Measurements from ENCODE around the gene DNAJC25.

DNA sequence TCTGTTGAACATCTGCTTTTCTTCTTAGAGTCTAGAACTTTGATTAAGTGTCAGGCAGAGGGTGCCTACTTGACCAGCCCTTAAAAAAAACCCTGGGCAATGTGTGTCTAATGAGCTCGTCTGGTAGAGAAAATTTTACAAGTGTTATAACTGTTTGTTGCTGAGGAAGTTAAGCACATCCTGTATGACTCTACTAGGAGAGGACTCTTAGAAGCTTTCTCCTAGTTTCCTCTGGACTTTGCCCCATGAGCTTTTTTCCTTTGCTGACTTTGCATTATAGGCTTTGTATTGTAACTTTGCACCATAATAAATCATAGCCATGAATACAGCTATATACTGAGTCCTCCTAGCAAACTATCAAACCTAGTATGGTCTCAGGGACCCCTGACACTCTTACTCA is 69.6 kb downstream of the DNAJC25 start:
- TF ChIP-seq SRF (IDR thresholded peaks at IDR 0.05; ENCODE audit: low read depth, low read length) (no peak), MAFK (IDR thresholded peaks at IDR 0.05; ENCODE audit: low read depth, low read length) (no peak)
- TF ChIP-seq, protein P1, sequence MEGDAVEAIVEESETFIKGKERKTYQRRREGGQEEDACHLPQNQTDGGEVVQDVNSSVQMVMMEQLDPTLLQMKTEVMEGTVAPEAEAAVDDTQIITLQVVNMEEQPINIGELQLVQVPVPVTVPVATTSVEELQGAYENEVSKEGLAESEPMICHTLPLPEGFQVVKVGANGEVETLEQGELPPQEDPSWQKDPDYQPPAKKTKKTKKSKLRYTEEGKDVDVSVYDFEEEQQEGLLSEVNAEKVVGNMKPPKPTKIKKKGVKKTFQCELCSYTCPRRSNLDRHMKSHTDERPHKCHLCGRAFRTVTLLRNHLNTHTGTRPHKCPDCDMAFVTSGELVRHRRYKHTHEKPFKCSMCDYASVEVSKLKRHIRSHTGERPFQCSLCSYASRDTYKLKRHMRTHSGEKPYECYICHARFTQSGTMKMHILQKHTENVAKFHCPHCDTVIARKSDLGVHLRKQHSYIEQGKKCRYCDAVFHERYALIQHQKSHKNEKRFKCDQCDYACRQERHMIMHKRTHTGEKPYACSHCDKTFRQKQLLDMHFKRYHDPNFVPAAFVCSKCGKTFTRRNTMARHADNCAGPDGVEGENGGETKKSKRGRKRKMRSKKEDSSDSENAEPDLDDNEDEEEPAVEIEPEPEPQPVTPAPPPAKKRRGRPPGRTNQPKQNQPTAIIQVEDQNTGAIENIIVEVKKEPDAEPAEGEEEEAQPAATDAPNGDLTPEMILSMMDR (IDR thresholded peaks at IDR 0.05; ENCODE audit: control extremely low read depth in 1 of 3, insufficient read depth in 1 of 3, low read depth in 1 of 3, low read length in 3 of 3), result no peak
